ENCODE results near the gene LRRC58.

LRRC58 gene

GRCh38 chr3:120348991-120349854 lies at the start of gene LRRC58:
Gene LRRC58 (minus strand): TSS chr3:120349354. CDS start chr3:120349243, 111 bp downstream.
- TF ChIP-seq GATA2 (IDR thresholded peaks at IDR 0.05; ENCODE audit: low read depth, low read length) (peak; percentile 15; the same call in 1 of the 2 replicates), GATA3 (IDR thresholded peaks at IDR 0.05; ENCODE audit: low read depth, low read length) (no peak)

GRCh38 chr3:120396469-120396868 lies 47.3 kb upstream of the LRRC58 start:
- no peak for TF ChIP-seq GATA2 (IDR thresholded peaks at IDR 0.05; ENCODE audit: low read depth, low read length)
- TF ChIP-seq GATA3 (IDR thresholded peaks at IDR 0.05; ENCODE audit: low read depth, low read length), result no peak

- no peak for TF ChIP-seq GATA3 (IDR thresholded peaks at IDR 0.05; ENCODE audit: low read depth, low read length)
- no peak for TF ChIP-seq GATA2 (IDR thresholded peaks at IDR 0.05; ENCODE audit: low read depth, low read length)
These were observed 45.2 kb upstream of the LRRC58 start for GRCh38 chr3:120394347-120394746.

- TF ChIP-seq GATA3 (IDR thresholded peaks at IDR 0.05; ENCODE audit: low read depth, low read length) (no peak), GATA2 (IDR thresholded peaks at IDR 0.05; ENCODE audit: low read depth, low read length) (no peak)
These were observed 44.6 kb upstream of the LRRC58 start for GRCh38 chr3:120393761-120394160.

- TF ChIP-seq GATA2 (IDR thresholded peaks at IDR 0.05; ENCODE audit: low read depth, low read length) (no peak), GATA3 (IDR thresholded peaks at IDR 0.05; ENCODE audit: low read depth, low read length) (no peak)
These were observed 44.1 kb upstream of the LRRC58 start for GRCh38 chr3:120393243-120393642.

GRCh38 chr3:120382941-120383447 lies 33.8 kb upstream of the LRRC58 start:
- TF ChIP-seq GATA3 (IDR thresholded peaks at IDR 0.05; ENCODE audit: low read depth, low read length) (no peak), GATA2 (IDR thresholded peaks at IDR 0.05; ENCODE audit: low read depth, low read length) (no peak)

- TF ChIP-seq GATA3 (IDR thresholded peaks at IDR 0.05; ENCODE audit: low read depth, low read length), result no peak
- no peak for TF ChIP-seq GATA2 (IDR thresholded peaks at IDR 0.05; ENCODE audit: low read depth, low read length)
These were observed 32.3 kb upstream of the LRRC58 start for GRCh38 chr3:120381503-120381902.

- TF ChIP-seq GATA2 (IDR thresholded peaks at IDR 0.05; ENCODE audit: low read depth, low read length), result no peak
- no peak for TF ChIP-seq GATA3 (IDR thresholded peaks at IDR 0.05; ENCODE audit: low read depth, low read length)
These were observed 21.3 kb upstream of the LRRC58 start for GRCh38 chr3:120370463-120370862.

GRCh38 chr3:120369037-120369467 lies 19.9 kb upstream of the LRRC58 start:
- TF ChIP-seq GATA2 (IDR thresholded peaks at IDR 0.05; ENCODE audit: low read depth, low read length) (no peak), GATA3 (IDR thresholded peaks at IDR 0.05; ENCODE audit: low read depth, low read length) (no peak)

GRCh38 chr3:120368172-120368571 lies 19.0 kb upstream of the LRRC58 start:
- TF ChIP-seq GATA2 (IDR thresholded peaks at IDR 0.05; ENCODE audit: low read depth, low read length) (no peak), GATA3 (IDR thresholded peaks at IDR 0.05; ENCODE audit: low read depth, low read length) (no peak)

- no peak for TF ChIP-seq GATA2 (IDR thresholded peaks at IDR 0.05; ENCODE audit: low read depth, low read length)
These were observed 15.7 kb upstream of the LRRC58 start for GRCh38 chr3:120364821-120365220.

- TF ChIP-seq GATA2 (IDR thresholded peaks at IDR 0.05; ENCODE audit: low read depth, low read length), result no peak
- TF ChIP-seq GATA3 (IDR thresholded peaks at IDR 0.05; ENCODE audit: low read depth, low read length), result no peak
These were observed 14.9 kb upstream of the LRRC58 start for GRCh38 chr3:120364101-120364500.

- no peak for TF ChIP-seq GATA3 (IDR thresholded peaks at IDR 0.05; ENCODE audit: low read depth, low read length)
These were observed 8.7 kb upstream of the LRRC58 start for GRCh38 chr3:120357807-120358206.

GRCh38 chr3:120355486-120355885 lies 6.3 kb upstream of the LRRC58 start:
- no peak for TF ChIP-seq GATA2 (IDR thresholded peaks at IDR 0.05; ENCODE audit: low read depth, low read length)
- TF ChIP-seq GATA3 (IDR thresholded peaks at IDR 0.05; ENCODE audit: low read depth, low read length), result no peak

GRCh38 chr3:120353463-120353862 lies 4.3 kb upstream of the LRRC58 start:
- no peak for TF ChIP-seq GATA3 (IDR thresholded peaks at IDR 0.05; ENCODE audit: low read depth, low read length)
- TF ChIP-seq GATA2 (IDR thresholded peaks at IDR 0.05; ENCODE audit: low read depth, low read length), result no peak

All from SH-SY5Y (cell line).